Amniotic epithelial cell (primary cell): ENCODE measurements around the gene CACUL1.
A peak's percentile ranks its signal among the peaks of the same experiment; 100 is the strongest.

Experiments
- DNase-seq: peaks from one replicate; pipeline ENCODE4 v3.0.0-alpha.2; 2010; ENCODE audit warnings: low read depth

Gene CACUL1

DNA sequence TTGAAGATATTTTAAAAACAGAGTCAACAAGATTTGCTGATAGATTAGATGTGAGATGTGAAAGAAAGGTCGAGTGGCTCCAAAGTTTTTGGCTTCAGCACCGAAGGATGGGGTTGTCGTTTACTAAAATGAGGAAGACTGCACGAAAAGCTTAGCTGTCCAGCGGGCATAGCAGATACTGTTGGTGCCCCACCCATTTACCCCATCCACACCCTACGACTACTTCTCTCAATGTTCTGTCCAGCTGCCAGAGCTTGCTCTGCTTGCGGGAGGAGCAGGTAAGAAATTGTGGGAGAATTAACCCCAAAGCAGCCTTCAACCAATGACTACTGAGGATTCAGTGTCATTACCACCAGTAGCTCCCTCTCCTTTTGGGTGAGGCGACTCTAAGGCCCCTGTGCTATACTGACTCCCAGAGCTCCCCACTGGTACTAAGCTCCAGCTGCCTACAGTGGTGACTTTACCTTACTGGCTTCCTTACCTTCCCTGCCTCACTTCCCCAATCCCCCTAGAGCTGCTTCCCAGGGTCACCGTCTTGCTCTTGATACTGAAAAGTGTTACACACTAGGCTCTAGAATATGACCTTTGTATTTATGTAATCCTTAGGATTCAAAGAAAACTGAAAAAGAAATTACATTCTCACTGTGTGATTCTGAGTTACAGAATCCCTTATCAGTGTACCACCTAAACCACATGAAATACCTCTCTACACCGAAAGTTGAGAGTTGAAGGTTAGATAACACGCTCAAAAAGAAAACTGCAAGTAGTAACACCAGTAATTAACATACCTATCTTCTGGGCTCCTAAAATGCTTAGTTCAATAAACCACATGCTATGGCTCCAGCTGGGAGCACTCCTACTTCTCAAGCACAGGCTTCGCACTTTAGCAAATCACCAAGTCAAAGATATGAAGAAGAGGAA is 22.3 kb downstream of the CACUL1 start:
- no peak for DNase-seq

DNA sequence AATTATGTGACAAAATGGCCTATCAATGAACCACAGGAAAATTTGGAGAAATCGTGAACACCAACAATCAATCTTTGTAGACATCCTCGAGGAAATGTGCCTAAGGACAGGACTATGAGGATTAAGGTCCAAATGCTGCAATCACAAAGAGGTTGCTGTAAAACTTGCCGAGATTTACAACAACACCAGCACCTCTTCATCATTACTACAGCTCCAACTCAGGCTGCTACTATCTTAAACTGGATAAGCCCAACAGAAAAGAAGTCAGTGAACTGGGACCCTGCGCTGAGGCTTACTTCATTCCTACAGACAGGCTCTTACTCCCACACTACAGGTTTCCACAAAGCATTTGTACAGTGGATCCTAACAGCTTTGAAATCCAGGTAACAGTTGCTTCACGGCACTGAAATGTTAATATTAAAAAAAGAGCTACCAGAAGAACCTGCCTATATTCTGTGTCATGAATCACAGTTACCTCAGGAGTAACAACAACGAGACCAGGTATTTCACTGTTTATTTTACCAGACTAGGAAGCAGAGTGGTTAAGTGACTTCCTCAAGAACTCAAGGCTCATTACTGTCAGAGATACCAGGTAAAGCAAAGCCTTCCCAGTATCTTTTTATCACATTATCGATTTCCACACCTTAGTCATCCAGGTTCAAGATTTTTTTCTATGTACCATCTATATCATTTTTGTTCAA is 23.9 kb downstream of the CACUL1 start:
- DNase-seq: no peak

DNA sequence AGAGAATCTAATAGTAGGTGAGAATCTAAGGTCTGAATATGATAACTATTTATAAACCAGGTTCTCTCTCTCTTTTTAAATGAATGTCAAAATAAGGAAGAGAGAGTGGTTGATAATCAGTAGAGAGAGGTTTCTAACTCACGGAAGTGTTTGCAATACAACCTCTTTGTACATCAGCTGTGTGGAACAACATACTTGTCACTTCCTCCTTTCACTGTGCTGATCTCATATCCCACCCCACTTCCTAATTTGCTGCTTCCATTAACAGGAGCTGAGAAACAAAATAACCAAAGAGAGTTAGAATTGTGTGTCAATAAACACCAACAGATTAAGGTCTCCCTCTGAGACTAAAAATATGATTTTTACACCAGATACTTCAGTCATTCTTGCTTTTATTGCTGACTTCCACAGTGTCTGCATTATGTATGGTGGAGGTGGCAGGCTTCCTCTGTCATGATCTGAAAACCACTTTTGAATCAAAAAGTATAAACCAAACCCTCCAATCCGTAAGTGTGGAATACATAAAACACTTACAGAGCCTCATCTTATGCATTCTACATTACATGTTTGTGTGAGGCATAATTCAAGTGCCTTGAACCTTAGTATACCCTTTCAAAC is 25.0 kb downstream of the CACUL1 start:
- no peak for DNase-seq

DNA sequence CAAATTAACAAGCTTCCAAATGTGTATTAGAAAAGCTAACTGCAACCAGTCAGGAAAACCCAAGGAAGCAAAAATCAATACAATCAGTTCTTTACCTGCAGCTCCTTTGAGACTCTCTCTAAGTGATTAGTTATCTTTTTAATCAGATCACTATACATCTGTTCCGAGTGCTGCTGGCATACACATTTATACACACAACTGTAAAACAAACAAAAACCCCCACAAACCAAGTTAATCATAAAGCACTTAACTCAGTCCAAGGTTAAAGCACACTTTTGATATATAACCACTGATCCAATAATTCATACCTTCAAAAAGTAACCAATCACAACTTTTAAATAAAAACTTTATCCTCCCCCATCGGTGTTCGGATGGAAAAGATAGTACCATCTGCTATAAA is 25.6 kb downstream of the CACUL1 start:
- no peak for DNase-seq

DNA sequence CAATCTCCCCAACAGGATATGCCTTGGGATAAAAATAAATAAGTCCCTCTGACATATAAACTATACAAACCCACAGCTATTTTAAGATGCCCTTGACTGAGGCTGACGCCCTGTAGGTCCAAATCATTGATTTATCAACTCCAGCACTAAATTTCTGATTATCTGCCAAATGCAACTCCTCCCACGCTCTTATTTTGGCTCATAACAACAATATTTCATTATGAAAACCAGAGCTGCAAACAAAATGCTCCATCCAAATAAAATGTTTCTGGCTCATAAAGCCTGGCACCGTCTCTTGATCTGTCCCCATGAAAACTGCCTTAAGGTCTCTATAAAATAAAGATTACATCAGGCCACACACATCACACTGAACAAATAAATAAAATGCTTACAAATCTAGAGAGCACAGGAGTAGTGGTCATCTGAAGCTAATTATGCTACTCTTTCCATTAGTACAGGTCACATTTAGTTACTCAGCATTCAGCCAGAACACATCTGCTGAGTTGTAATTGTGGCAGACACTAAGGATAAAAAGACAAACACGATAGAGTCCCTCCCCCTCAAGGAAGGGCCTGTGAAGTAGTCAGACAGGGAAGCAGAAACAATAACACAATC is 28.8 kb downstream of the CACUL1 start:
- DNase-seq: no peak

DNA sequence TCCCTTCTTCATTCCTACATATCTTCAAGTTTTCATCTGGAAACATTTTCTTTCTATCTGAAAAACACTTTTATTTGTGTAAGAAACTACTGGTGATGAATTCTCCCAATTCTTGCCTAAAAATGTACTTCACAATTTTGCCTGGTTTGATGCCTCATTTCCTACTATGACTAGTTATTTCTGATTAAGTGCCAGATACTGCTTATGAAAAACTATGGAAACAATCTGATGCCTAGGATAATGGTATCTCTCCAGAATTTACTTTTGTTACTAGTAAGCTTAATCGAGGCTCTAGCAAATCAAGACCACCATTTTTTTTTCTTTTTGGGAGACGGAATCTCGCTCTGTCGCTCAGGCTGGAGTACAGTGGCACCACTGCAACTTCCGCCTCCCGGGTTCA is 31.3 kb downstream of the CACUL1 start:
- no peak for DNase-seq

DNA sequence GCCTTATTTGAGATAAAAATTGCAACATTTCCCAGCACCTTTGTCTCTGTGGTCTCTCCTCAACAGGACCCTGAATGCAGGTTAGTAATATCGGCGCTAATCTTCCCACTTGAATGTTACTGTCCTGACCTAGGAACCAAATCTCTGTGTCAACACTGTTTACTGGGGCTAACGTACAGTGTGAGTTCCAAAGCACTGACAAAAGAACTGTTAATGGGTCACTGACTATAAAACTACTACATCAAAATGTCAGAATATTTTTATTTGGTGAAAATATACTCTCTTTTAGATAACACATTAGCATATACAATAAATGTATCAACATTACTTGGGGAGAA is 33.3 kb downstream of the CACUL1 start:
- DNase-seq: no peak

DNA sequence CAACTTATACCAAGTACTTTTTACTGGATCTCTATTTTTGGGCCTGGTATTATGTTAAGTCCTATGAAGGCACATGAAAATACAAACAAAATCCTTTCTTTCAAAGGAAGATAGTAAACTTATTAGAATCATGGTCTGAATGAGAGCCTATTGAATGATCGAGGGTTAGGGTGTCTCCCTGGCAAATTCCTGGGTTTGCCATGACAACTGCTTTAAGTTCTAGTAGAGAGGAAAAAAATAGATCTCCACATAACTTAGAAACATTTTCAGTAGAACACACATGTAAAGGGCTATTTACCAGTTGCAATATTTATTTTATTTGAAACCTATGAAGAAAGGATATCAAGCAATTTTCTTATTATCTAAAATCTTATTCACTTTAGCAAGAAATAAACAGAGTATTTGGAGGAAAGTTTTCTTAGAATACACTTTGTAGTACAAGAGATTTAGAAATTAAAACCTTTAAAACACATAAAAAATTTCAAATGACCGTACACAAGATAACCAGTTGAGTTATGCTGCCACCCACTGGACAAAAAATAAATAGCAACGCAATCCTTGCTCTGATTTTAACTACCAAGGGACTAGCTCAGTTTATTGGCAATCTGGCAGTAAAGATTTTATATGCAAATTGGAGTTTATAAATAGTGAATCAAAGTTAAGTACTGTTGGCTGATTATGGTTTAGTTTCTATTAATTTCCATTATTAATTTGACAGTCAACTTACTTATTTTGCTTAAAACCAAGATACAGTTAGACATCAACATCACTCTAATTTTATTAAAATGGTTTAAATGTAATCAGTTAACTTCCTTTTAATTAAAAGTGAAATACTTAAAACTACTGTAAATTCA is 33.9 kb downstream of the CACUL1 start:
- peak; percentile 44 for DNase-seq

DNA sequence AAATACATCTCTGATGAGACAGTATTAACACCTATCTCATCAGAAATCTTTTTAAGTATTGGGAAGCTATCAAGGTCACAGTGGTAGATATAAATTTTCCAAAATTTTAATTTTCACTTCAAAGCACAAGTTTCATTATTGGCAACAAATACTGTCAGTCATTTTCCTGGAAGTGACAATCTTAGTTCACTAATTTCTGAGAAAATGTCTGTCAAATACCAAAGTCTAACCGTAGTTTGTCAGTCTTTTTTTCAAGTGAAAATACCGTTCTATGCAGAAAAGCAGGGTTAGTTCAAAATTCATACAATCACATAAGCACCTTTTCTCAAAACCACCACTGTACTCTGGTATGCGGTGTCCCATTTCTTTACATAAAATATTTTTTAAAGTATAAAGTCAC is 40.4 kb downstream of the CACUL1 start:
- no peak for DNase-seq

DNA sequence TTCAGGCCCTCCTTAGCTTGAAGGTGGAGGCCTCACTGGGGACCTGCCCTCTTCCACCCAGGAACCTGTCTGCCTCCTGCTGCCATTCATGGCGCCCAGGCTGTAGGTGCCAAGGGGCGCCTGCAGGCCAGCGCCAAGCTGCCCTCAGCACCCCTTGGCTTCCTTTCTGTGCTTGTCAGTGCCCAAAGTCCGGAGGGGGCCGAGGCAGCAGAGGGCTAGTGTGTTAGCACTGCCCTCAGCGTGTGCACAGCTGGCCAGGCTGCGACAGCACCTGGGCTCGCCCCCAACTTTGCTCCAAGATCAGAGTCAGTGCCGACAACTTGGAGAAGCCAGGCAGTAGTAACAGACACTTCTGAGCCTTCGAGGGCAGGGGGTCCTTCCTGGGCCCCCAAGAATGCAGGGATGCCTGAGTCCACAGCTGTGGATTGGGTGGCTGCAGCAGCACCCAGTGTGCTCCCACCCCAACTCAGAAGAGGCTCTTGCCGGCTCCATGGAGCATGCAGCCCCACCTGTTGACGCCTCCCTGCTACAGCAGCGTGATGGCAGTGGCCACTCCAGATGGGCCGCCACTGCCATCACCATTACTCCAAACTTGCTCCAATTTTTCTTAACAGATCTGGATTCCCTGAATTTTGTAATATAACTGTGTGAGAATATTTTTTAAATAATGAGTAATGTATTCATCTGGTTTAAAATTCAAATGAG is 41.7 kb downstream of the CACUL1 start:
- no peak for DNase-seq

DNA sequence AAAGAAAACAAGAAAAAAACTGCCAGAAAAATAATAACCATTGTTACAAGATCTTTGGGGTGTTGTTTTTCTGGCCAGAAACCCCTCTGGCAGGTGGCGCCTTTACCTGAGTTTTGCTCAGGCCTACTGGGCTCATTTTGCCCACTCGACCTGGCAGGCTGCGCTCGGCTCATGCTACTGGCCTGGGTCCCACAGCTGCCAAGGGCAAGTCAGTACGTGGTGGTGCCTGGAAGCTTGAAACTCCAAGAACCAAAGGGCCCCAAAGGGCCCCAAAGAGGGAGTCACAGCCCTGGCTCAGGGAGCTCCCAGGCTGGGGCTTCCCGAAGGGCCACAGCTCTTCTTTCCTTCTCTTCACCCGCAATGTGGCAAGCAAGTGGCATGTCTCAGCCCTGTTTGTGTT is 42.7 kb downstream of the CACUL1 start:
- DNase-seq: no peak

DNA sequence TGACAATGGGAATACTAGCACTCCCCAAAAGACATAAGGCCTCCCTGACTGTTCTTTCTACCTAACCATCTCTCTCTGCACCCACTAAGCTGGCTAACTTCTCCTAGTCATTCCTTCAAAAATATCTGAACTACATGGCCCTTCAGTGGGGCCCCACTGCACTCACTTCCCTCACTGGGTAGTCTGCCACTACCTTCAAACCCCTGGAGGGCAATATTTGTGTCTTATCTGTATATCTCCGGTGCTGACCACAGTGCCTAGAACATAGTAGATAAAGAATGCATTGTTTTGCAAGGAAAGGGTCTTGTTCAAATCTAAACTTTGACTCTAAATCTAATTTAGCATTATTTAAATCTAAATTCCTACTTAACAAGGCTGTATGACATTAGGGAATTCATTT is 44.3 kb downstream of the CACUL1 start:
- DNase-seq: no peak

DNA sequence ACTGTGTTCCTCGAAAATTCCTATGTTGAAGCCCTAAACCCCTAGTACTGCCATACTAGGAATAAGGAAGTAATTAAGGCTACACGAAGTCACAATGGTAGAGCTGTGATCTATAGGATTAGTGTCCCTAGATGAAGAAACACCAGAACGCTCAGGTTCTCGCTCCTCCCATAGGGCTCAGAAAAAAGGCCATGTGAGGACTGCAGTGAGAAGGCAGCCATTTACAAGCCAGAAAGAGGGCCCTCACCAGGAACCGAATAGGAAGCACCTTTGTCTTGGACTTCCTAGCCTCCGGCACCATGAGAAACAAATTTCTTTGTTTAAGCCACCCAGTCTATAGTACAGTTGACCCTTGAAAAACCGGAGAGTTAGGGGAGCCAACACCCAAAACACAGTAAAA is 46.2 kb downstream of the CACUL1 start:
- no peak for DNase-seq

DNA sequence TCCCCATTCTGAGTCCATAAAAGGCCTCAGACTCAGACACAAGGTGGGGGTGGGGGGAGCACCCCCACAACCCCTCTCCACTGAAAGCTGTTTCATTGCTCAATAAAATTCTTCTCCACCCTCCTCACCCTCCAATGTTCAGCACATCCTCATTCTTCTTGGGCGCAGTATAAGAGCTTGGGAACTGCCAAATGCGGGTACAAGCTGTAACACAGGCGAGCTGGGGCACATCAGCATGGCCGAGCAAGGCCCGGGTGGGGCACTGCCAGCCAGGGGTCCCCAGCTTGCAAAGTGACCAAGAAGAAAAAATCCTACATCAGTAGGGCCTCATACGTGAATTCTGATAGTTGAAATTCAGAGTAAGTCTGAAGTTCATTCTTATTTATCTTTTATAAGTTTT is 50.1 kb downstream of the CACUL1 start:
- no peak for DNase-seq

DNA sequence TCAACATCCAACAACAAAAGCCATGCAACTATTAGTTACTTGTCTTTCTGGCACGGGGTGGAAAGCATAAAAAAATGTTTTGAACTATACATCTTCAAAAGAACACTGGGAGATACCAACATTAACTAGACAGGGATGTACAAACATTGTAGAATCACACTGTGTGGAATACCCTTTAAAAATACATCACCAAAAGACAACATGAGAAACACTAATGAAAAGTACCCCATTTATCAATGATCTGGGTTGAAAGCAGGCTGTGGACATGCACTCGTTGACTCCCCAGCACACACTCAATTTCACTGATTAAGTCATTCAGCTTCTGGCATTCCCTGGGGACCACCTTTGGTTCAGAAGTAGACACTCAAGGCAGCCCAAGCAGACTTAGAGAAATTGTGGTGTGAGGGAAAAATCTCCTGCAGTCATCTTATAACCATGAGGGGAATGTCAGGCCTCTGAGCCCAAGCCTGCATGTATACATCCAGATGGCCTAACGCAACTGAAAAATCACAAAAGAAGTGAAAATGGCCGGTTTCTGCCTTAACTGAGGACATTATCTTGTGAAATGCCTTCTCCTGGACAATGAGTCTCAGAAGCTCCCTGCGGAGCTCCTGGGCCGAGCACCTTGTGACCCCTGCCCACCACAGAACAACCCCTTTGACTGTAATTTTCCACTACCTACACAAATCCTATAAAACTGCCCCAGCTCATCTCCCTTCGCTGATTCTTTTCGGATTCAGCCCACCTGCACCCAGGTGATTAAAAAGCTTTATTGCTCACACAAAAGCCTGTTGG is 53.0 kb downstream of the CACUL1 start:
- DNase-seq: no peak

DNA sequence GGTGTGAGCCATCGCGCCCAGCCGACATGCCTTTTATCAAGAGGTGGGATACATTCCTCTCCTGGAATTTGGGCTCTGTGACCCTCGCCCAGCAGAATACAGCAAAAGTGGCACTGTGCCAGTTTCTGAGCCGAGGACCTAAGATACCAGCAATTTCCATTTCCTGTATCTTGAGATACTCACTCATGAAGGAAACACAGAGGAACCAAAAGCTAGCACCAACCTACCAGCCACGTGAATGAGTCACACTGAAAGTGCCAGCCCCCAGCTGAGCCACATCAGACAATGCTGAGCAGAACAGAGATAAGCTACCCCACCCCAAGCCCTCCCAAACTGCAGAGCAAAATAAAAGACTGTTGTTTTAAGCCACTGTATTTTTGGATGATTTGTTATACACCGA is 56.3 kb downstream of the CACUL1 start:
- DNase-seq: peak; percentile 76

DNA sequence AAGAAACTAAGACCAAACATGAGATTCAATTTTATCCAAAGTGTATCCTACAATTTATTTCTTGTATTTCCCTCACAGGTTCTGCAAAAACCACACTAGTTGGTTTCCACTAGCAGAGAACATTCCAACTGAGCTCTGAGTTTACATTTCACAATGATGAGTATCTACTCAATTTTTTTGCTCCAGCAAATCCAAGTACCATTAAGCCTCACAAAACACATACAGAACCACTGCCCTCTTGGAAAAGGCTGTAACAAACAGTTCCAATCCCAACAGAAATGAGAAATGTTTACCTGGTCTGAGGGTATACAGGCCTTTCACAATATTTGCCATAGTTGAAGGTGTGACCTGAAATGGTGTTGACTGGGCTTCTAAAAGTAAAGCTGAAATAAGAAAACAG is 59.9 kb downstream of the CACUL1 start:
- DNase-seq: peak; percentile 77

DNA sequence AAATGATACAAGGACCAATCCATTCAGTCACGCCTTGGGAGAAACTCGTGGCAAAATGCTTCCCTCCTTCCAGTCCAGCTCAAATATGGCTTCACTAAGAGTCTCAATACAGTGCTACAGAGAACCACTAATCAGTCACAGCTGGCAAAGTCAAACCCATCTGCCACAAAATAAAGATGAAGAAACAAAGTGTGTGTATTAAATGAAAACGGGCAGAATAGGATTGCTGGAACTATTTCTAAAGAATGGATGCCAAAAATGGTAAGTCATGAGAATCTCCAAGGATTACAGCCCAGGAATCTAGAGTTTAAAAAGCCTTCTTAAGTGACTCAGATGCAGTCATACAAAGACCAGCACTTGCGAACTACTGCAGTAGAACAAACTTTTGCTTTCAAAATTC is 61.9 kb downstream of the CACUL1 start:
- peak; percentile 90 for DNase-seq

DNA sequence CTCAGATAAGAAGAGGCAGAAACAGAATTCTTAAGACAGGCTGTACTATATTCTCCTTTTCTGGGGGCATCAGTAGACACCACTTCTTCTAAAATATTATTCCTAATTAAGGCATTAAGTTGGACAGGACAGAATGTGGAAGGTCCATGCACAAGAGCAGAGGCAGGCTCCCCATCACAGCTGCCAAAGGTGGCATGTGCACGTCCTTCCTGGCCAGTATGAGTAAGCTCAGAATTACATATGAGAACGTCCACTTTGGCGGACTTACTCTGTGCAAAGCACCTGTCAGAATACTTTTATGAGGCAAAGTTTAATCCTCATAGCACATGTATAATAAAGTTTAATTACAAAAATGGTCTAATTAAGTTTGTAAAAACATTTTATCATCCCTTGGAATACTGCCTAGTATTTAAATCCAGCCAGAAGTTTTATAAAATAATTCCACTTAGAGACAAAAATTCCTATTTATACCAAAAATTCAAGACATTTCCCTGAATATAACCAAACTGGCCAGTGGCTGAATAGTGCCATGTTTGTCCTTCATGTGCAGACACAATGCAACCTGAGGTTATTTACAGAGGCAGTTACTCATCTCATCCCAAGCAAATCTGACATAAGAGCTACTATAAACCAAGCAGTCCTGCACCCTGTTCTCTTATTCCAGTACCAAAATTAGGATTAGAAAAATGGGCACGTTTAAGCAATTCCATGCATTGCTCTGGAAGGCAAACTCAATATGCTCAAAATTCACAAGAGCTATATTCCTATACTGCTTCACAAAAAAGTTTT is 65.5 kb downstream of the CACUL1 start:
- DNase-seq: no peak

DNA sequence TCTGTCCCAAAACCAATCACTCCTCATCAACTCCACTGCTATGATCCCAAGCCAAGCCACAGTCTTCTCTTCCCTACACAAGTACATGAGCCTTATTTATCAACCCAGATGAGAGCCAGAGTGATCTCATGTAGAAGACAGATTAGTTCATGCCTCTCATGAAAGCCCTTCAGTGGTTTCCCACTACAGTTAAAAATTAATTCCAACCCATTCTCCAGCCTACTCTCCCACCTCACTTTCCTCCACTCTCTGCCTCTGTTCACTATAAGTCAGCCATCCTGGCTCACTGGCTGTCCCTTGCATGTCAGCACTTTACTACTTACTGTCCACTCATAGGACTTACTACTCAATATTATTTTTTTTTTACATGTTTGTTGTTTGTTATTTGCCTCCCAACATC is 67.3 kb downstream of the CACUL1 start:
- no peak for DNase-seq
